OCI-LY1 (cell line): ENCODE measurements around the gene ACTL10.

Source experiments
- CTCF ChIP-seq: fragments of 200-600 bp; sonication (generic), shearing (Covaris generic); IDR thresholded peaks from 2 replicates; pipeline ENCODE4 v1.5.1; 2017; ENCODE audit warnings: mild to moderate bottlenecking, antibody characterized with exemption, low read length, moderate library complexity, mixed read lengths
- EZH2 ChIP-seq: fragments of 200-600 bp; sonication (generic), shearing (Covaris generic); IDR thresholded peaks from 2 replicates; pipeline ENCODE4 v1.8.0; 2017; ENCODE audit warnings: borderline replicate concordance, mixed run types, mild to moderate bottlenecking, antibody characterized with exemption, low read length, moderate library complexity, mixed read lengths

GRCh38 chr20:33669224-33669623, 2.5 kb downstream of the ACTL10 start:
- TF ChIP-seq EZH2 (no peak), CTCF (no peak)
